D721Med (cell line): ENCODE results near the gene SLC25A28.

ENCODE experiments used
- DNase-seq: peaks from one replicate; pipeline ENCODE4 v3.0.0; 2011; ENCODE audit warnings: low spot score; ENCODE audit not compliant: insufficient read length
- FAIRE-seq: peaks from 2 replicates; lab custom pipeline; 2011; peaks lifted over from hg19 to GRCh38; lab: Jason Lieb, UNC
- TF ChIP-seq, protein P1 (sequence below): IDR thresholded peaks from 2 replicates; pipeline ENCODE4 v1.5.1; 2012; ENCODE audit warnings: mild to moderate bottlenecking, control low read depth; ENCODE audit not compliant: insufficient read depth; ENCODE audit errors: missing control alignments

SLC25A28 gene

DNA sequence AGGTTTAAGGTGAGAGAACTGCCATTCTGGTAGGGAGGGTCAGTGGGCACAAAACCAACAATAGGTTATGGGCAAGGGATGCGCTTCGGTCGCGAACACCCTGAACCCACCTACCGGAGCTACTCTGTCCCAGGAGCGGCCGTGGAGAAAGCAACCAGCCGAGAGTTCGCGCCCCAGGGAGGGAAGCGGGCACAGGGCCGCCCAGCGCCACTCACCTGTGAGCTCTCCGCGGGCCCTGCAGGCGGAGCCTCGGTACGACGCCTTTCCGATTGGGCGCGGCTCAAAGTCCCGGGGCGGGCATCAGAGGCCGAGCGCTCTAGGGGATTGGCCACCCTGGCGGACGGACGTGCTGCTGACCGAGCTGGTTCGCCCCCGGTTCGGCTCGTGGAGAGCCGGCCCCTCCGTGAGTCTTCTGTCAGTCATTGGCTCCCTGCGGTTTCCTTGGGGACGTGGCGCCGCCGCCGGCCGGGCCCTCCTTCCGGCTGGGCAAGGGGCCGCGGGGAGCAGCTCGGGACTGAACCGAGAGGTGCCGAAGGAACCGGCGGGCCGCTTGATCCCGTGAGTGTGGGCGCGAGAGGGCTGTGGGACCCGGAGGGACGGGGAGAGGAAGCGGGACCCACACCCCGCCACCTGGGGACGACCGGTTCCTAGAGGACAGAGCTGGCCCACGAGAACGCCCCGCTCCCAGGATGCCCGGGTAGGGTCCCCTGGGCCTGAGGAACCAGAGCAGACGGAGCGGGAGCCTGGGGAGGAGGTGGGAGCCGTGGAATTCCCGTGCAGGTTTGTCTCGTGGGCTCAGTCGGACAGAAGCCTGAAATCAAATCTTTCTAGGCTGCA lies 39.0 kb upstream of the SLC25A28 start, which contains the start of gene ENTPD7:
TSS of gene ENTPD7 (plus strand) at position 479 of the 837 bp plus-strand sequence. CDS start 448 bp downstream, outside the sequence.
- TF ChIP-seq, protein P1, sequence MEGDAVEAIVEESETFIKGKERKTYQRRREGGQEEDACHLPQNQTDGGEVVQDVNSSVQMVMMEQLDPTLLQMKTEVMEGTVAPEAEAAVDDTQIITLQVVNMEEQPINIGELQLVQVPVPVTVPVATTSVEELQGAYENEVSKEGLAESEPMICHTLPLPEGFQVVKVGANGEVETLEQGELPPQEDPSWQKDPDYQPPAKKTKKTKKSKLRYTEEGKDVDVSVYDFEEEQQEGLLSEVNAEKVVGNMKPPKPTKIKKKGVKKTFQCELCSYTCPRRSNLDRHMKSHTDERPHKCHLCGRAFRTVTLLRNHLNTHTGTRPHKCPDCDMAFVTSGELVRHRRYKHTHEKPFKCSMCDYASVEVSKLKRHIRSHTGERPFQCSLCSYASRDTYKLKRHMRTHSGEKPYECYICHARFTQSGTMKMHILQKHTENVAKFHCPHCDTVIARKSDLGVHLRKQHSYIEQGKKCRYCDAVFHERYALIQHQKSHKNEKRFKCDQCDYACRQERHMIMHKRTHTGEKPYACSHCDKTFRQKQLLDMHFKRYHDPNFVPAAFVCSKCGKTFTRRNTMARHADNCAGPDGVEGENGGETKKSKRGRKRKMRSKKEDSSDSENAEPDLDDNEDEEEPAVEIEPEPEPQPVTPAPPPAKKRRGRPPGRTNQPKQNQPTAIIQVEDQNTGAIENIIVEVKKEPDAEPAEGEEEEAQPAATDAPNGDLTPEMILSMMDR, result no peak
- DNase-seq (peak; percentile 95), FAIRE-seq (no peak)

DNA sequence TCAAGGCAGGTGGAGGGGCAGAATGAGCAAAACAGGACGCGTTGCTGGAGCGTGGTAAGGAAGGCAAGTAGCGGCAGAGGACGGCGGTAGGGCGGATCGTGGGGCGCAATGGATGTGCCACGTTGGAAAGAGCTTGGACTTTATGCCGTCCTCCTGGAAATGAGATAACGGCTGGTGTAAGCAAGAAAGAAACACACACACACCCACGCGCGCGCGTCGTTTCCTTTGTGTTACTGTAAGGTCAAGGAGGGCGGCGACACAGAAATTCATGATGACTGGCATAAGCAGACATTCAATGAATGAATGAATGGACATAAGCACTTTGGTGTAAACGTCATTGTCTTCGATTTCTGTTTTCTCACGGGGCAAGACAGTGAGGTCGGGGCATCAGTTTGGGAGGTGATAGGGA lies 38.4 kb upstream of the SLC25A28 start:
- FAIRE-seq, result no peak
- DNase-seq, result no peak
- TF ChIP-seq, protein P1, result no peak

DNA sequence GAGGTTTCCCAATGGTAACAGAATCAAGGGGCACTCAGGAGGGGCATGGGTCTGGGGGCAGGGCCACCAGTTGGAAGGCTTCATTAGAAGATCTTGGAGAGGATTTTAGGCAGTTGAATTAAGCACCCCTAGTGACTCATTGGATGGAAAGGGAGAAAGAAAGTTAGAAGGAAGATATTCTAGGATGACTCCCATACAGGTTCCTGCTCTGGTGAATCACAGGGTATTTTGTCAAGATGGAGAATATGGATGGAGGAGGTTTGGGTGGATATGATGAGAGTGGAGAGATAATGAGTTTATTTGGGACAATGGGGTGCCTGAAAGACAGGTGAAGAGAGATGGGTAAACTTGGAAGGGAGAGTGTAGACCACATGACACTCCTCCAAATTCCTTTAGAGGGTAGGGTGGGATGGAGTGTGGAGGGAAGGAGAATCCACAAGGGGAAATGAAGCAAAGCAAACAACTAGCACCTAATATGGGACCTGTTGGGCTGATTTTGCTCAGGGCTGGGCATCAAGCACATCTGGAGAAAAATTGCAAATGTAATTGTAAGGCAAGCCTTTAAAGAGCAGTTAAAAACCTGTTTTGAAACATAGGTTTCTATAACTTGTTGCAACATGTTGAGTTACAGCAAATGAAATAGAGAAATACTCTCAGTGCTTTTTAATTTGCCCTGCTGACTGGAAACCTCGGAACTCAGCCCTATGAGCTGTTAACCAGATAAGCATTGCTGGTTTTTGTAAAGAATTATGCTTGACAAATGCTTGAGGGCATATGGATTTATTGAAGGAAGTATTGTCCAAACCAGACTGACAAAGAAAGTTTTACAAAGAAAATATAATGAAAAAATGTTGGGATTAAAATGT lies 36.2 kb upstream of the SLC25A28 start:
- FAIRE-seq (no peak), DNase-seq (no peak)
- TF ChIP-seq, protein P1, result no peak

GRCh38 chr10:99654390-99655175 lies 34.3 kb upstream of the SLC25A28 start:
- TF ChIP-seq, protein P1, result no peak
- DNase-seq, result no peak
- no peak for FAIRE-seq

- FAIRE-seq (no peak), DNase-seq (no peak)
- TF ChIP-seq, protein P1, result no peak
Observed at GRCh38 chr10:99652800-99653390, 32.7 kb upstream of the SLC25A28 start.

- TF ChIP-seq, protein P1, result no peak
- no peak for DNase-seq
- FAIRE-seq, result no peak
Observed at GRCh38 chr10:99648717-99649116, 28.5 kb upstream of the SLC25A28 start.
